Effector memory CD8-positive, alpha-beta T cell (primary cell): ENCODE measurements around the gene AGRP.

Experiments
- ATAC-seq: fragments of 150-1000 bp; cut with Tn5 transposase; replicated peaks from 2 replicates; pipeline ENCODE4 v1.10.0; 2021; ENCODE audit warnings: mild to moderate bottlenecking, moderate library complexity
- DNase-seq, 3 experiments: peaks; one replicate each; pipeline ENCODE4 v3.0.0; 2021
- H3K27ac Mint-ChIP-seq, 2 donors: one replicate each; pipeline ENCODE4 v1.8.0; 2022; ENCODE audit warnings: mild to moderate bottlenecking in 2 of 2, mixed read lengths in 2 of 2, moderate library complexity in 2 of 2
- H3K27me3 Mint-ChIP-seq, 2 donors: one replicate each; pipeline ENCODE4 v1.8.0; 2022; ENCODE audit warnings: mixed read lengths in 2 of 2
- H3K36me3 Mint-ChIP-seq: one replicate; pipeline ENCODE4 v1.8.0; 2022; ENCODE audit warnings: mild to moderate bottlenecking, moderate library complexity, mixed read lengths; ENCODE audit not compliant: insufficient read depth
- H3K4me1 Mint-ChIP-seq, 2 donors: one replicate each; pipeline ENCODE4 v1.8.0; 2022; ENCODE audit warnings: low read depth in 2 of 2, mixed read lengths in 2 of 2
- H3K4me3 Mint-ChIP-seq, 2 donors: one replicate each; pipeline ENCODE4 v1.8.0; 2022; ENCODE audit warnings: mild to moderate bottlenecking in 2 of 2, mixed read lengths in 2 of 2, moderate library complexity in 2 of 2
- H3K9me3 Mint-ChIP-seq, 2 donors: one replicate each; pipeline ENCODE4 v1.8.0; 2022; ENCODE audit warnings: mixed read lengths in 2 of 2
- total RNA-seq, 9 experiments: gene quantifications; one replicate each; lab custom pipeline; 2026; lab: John Stamatoyannopoulos, UW

The AGRP gene
- 0 to 0.06 (median 0) reads per million in 9 experiments for total RNA-seq

GRCh38 chr16:67483150-67483549 is at the start of gene AGRP:
AGRP (minus strand) TSS chr16:67483547; CDS start chr16:67483398, 149 bp downstream.
- peaks cover 44% of the 10 kb centered on the region for H3K36me3 Mint-ChIP-seq
- H3K4me3 Mint-ChIP-seq = peak within 1 kb of the TSS; percentile 99 to 100
- peaks cover 25 to 26% of the 10 kb centered on the region in 2 donors for H3K4me1 Mint-ChIP-seq
- DNase-seq (no peak), ATAC-seq (no peak)
- no peaks in the 10 kb centered on the region for H3K9me3 Mint-ChIP-seq
- no peaks in the 10 kb centered on the region for H3K27me3 Mint-ChIP-seq
- H3K27ac Mint-ChIP-seq = peak within 1 kb of the TSS; percentile 100

- Mint-ChIP-seq H3K27ac (no peak overlapping the region), H3K36me3 (peaks cover 7% of the 10 kb centered on the region), H3K4me1 (peaks cover 18 to 19% of the 10 kb centered on the region in 2 donors), H3K9me3 (no peaks in the 10 kb centered on the region), H3K4me3 (peak overlapping the region in 1 of 2 donors; percentile 11), H3K27me3 (peaks cover 13 to 23% of the 10 kb centered on the region in 2 donors)
- ATAC-seq (no peak), DNase-seq (no peak)
Observed at GRCh38 chr16:67531247-67531646, 47.9 kb upstream of the AGRP start.

- ATAC-seq (peak; percentile 46), DNase-seq (no peak)
- Mint-ChIP-seq H3K27me3 (peaks cover 13 to 23% of the 10 kb centered on the region in 2 donors), H3K4me1 (peaks cover 15 to 16% of the 10 kb centered on the region in 2 donors), H3K27ac (peak overlapping the region in 1 of 2 donors; percentile 49), H3K4me3 (peak overlapping the region; percentile 75 to 76), H3K9me3 (no peaks in the 10 kb centered on the region), H3K36me3 (peaks cover 7% of the 10 kb centered on the region)
Observed at GRCh38 chr16:67530013-67530939, 46.9 kb upstream of the AGRP start.

GRCh38 chr16:67529582-67530012 is 46.2 kb upstream of the AGRP start:
- Mint-ChIP-seq H3K27ac (peak overlapping the region in 1 of 2 donors; percentile 49), H3K9me3 (no peaks in the 10 kb centered on the region), H3K27me3 (peaks cover 13 to 23% of the 10 kb centered on the region in 2 donors), H3K4me1 (peaks cover 15 to 16% of the 10 kb centered on the region in 2 donors), H3K4me3 (peak overlapping the region; percentile 75 to 76), H3K36me3 (peaks cover 7% of the 10 kb centered on the region)
- no peak for DNase-seq
- no peak for ATAC-seq

GRCh38 chr16:67528870-67529581 is 45.7 kb upstream of the AGRP start:
- no peak for DNase-seq
- peak; percentile 52 for ATAC-seq
- Mint-ChIP-seq H3K9me3 (no peaks in the 10 kb centered on the region), H3K4me3 (peak overlapping the region; percentile 75 to 76), H3K36me3 (peaks cover 7% of the 10 kb centered on the region), H3K27ac (no peak overlapping the region), H3K4me1 (peaks cover 15 to 16% of the 10 kb centered on the region in 2 donors), H3K27me3 (peaks cover 13 to 23% of the 10 kb centered on the region in 2 donors)

GRCh38 chr16:67528222-67528869 is 45.0 kb upstream of the AGRP start, which contains the start of gene RIPOR1:
RIPOR1 (plus strand) TSS chr16:67528829; CDS start chr16:67538447, 9,618 bp downstream.
- ATAC-seq (peak; percentile 72), DNase-seq (no peak)
- Mint-ChIP-seq H3K36me3 (peaks cover 7% of the 10 kb centered on the region), H3K27ac (peak within 1 kb of the TSS in 1 of 2 donors; percentile 49), H3K9me3 (no peaks in the 10 kb centered on the region), H3K4me3 (peak within 1 kb of the TSS; percentile 75 to 76), H3K27me3 (peaks cover 13 to 23% of the 10 kb centered on the region in 2 donors), H3K4me1 (peaks cover 15 to 16% of the 10 kb centered on the region in 2 donors)

- peaks cover 10 to 18% of the 10 kb centered on the region in 2 donors for H3K27me3 Mint-ChIP-seq
Observed at GRCh38 chr16:67526149-67526791, 42.9 kb upstream of the AGRP start.

GRCh38 chr16:67525176-67525860 is 42.0 kb upstream of the AGRP start:
- H3K4me1 Mint-ChIP-seq = peaks cover 15 to 16% of the 10 kb centered on the region in 2 donors
- no peak overlapping the region for H3K4me3 Mint-ChIP-seq
- H3K9me3 Mint-ChIP-seq = no peaks in the 10 kb centered on the region
- no peak for ATAC-seq
- DNase-seq = no peak
- peaks cover 0 to 9% of the 10 kb centered on the region in 2 donors for H3K27me3 Mint-ChIP-seq
- peaks cover 9% of the 10 kb centered on the region for H3K36me3 Mint-ChIP-seq
- H3K27ac Mint-ChIP-seq = no peak overlapping the region

More at GRCh38 chr16:67526149-67526791, 42.9 kb upstream of the AGRP start:
- Mint-ChIP-seq H3K9me3 (no peaks in the 10 kb centered on the region), H3K27ac (peak overlapping the region in 1 of 2 donors; percentile 25), H3K4me1 (peaks cover 15 to 18% of the 10 kb centered on the region in 2 donors), H3K4me3 (peak overlapping the region in 1 of 2 donors; percentile 69), H3K36me3 (peaks cover 7% of the 10 kb centered on the region)
- DNase-seq (no peak), ATAC-seq (no peak)

GRCh38 chr16:67521095-67521804 is 37.9 kb upstream of the AGRP start:
- no peaks in the 10 kb centered on the region for H3K27me3 Mint-ChIP-seq
- peak overlapping the region; percentile 91 to 97 for H3K4me3 Mint-ChIP-seq
- DNase-seq (peak; percentile 97 to 99 (median 98)), ATAC-seq (peak; percentile 87)
- peaks cover 6% of the 10 kb centered on the region for H3K36me3 Mint-ChIP-seq
- H3K27ac Mint-ChIP-seq = peak overlapping the region; percentile 95 to 99
- peaks cover 11 to 16% of the 10 kb centered on the region in 2 donors for H3K4me1 Mint-ChIP-seq
- H3K9me3 Mint-ChIP-seq = no peaks in the 10 kb centered on the region

GRCh38 chr16:67519242-67519641 is 35.9 kb upstream of the AGRP start:
- Mint-ChIP-seq H3K9me3 (no peaks in the 10 kb centered on the region), H3K4me3 (no peak overlapping the region), H3K27ac (peak overlapping the region; percentile 13 to 71), H3K36me3 (peaks cover 6% of the 10 kb centered on the region), H3K27me3 (no peaks in the 10 kb centered on the region), H3K4me1 (peaks cover 13 to 19% of the 10 kb centered on the region in 2 donors)
- ATAC-seq (no peak), DNase-seq (no peak)

- ATAC-seq = no peak
- DNase-seq = no peak
- Mint-ChIP-seq H3K4me1 (peaks cover 13 to 19% of the 10 kb centered on the region in 2 donors), H3K36me3 (peaks cover 6% of the 10 kb centered on the region), H3K4me3 (peak overlapping the region in 1 of 2 donors; percentile 49), H3K9me3 (no peaks in the 10 kb centered on the region), H3K27me3 (no peaks in the 10 kb centered on the region), H3K27ac (peak overlapping the region in 1 of 2 donors; percentile 71)
Observed at GRCh38 chr16:67518676-67519075, 35.3 kb upstream of the AGRP start.
